Progenitor cell of endocrine pancreas (in vitro differentiated cells): ENCODE data around the gene TLL1. TPM values are rescaled to one million over a fixed set of nuclear protein-coding genes. Genes with fewer than 3 reads are reported as not detected.

Experiments
- DNase-seq: peaks from one replicate; pipeline ENCODE4 v3.0.0; 2021; ENCODE audit warnings: low spot score; ENCODE audit not compliant: unreplicated experiment
- H3K27ac Mint-ChIP-seq: 2 replicates; pipeline ENCODE4 v1.8.0; 2021; ENCODE audit warnings: mild to moderate bottlenecking, moderate library complexity, mixed read lengths
- H3K27me3 Mint-ChIP-seq: 2 replicates; pipeline ENCODE4 v1.8.0; 2021; ENCODE audit warnings: mixed read lengths
- H3K36me3 Mint-ChIP-seq: 2 replicates; pipeline ENCODE4 v1.8.0; 2022; ENCODE audit warnings: mixed read lengths; ENCODE audit not compliant: insufficient read depth
- H3K4me1 Mint-ChIP-seq: 2 replicates; pipeline ENCODE4 v1.8.0; 2021; ENCODE audit warnings: low read depth, mixed read lengths
- H3K4me3 Mint-ChIP-seq: 2 replicates; pipeline ENCODE4 v1.8.0; 2021; ENCODE audit warnings: low read depth, mild to moderate bottlenecking, moderate library complexity, mixed read lengths
- H3K9me3 Mint-ChIP-seq: 2 replicates; pipeline ENCODE4 v1.8.0; 2021; ENCODE audit warnings: low read depth, mixed read lengths
- CTCF ChIP-seq: fragments of 200-600 bp; sonication (generic); IDR thresholded peaks from one replicate; pipeline ENCODE4 v1.5.0; 2021; ENCODE audit warnings: antibody characterized with exemption, mild to moderate bottlenecking; ENCODE audit not compliant: unreplicated experiment
- total RNA-seq: library from RNA; stranded (reverse); gene quantifications from 2 replicates; pipeline ENCODE4 v1.2.1, GENCODE V29; 2021

Gene TLL1
- total RNA-seq, 1 donor from 2014 or later, result not detected

GRCh38 chr4:165873298-165874071, 448 bp downstream of the TLL1 start:
- no peak for TF ChIP-seq CTCF
- peak; percentile 37 for DNase-seq
- Mint-ChIP-seq H3K27ac (no peak overlapping the region), H3K36me3 (no peaks in the 10 kb centered on the region), H3K27me3 (peaks cover 78% of the 10 kb centered on the region), H3K9me3 (no peaks in the 10 kb centered on the region), H3K4me1 (peaks cover 16% of the 10 kb centered on the region), H3K4me3 (peak overlapping the region; percentile 70)

GRCh38 chr4:165874072-165874790, 1.2 kb downstream of the TLL1 start:
- Mint-ChIP-seq H3K27me3 (peaks cover 77% of the 10 kb centered on the region), H3K4me1 (peaks cover 16% of the 10 kb centered on the region), H3K27ac (no peak overlapping the region), H3K9me3 (no peaks in the 10 kb centered on the region), H3K4me3 (peak overlapping the region; percentile 69), H3K36me3 (no peaks in the 10 kb centered on the region)
- DNase-seq, result no peak
- no peak for TF ChIP-seq CTCF

GRCh38 chr4:165874791-165875371, 1.8 kb downstream of the TLL1 start:
- H3K9me3 Mint-ChIP-seq, result no peaks in the 10 kb centered on the region
- peaks cover 16% of the 10 kb centered on the region for H3K4me1 Mint-ChIP-seq
- H3K27ac Mint-ChIP-seq, result peak overlapping the region; percentile 52
- no peak for TF ChIP-seq CTCF
- peaks cover 75% of the 10 kb centered on the region for H3K27me3 Mint-ChIP-seq
- peak overlapping the region; percentile 69 for H3K4me3 Mint-ChIP-seq
- H3K36me3 Mint-ChIP-seq, result no peaks in the 10 kb centered on the region
- DNase-seq, result peak; percentile 18

- H3K36me3 Mint-ChIP-seq, result no peaks in the 10 kb centered on the region
- no peaks in the 10 kb centered on the region for H3K9me3 Mint-ChIP-seq
- H3K4me3 Mint-ChIP-seq, result no peak overlapping the region
- DNase-seq, result no peak
- no peak for TF ChIP-seq CTCF
- H3K27ac Mint-ChIP-seq, result no peak overlapping the region
- H3K4me1 Mint-ChIP-seq, result peaks cover 16% of the 10 kb centered on the region
- peaks cover 73% of the 10 kb centered on the region for H3K27me3 Mint-ChIP-seq
These were observed 2.4 kb downstream of the TLL1 start for GRCh38 chr4:165875446-165875845.

- peaks cover 71% of the 10 kb centered on the region for H3K27me3 Mint-ChIP-seq
These were observed 4.2 kb downstream of the TLL1 start for GRCh38 chr4:165877286-165877685.

More at GRCh38 chr4:165877286-165877685, 4.2 kb downstream of the TLL1 start:
- H3K9me3 Mint-ChIP-seq, result no peaks in the 10 kb centered on the region
- no peak overlapping the region for H3K4me3 Mint-ChIP-seq
- DNase-seq, result no peak
- H3K36me3 Mint-ChIP-seq, result no peaks in the 10 kb centered on the region
- TF ChIP-seq CTCF, result no peak
- no peak overlapping the region for H3K27ac Mint-ChIP-seq
- H3K4me1 Mint-ChIP-seq, result peaks cover 15% of the 10 kb centered on the region
